GM19372 (cell line): ENCODE data around the gene STIM2.

ENCODE experiments used
- ATAC-seq: cut with Tn5 transposase; IDR thresholded peaks from one replicate; pipeline ENCODE4 v1.9.1; 2021; ENCODE audit warnings: mild to moderate bottlenecking, low read depth, moderate library complexity; ENCODE audit not compliant: unreplicated experiment

Gene STIM2

GRCh38 chr4:27068151-27068867 lies 207.7 kb downstream of the STIM2 start:
- ATAC-seq = no peak
